ENCODE data around the gene TSPAN8.

GRCh38 chr12:71108355-71108754, 49.4 kb downstream of the TSPAN8 start:
- TF ChIP-seq CTCF (conservative IDR thresholded peaks at IDR 0.05 in 1 of 2, IDR thresholded peaks at IDR 0.05 in 1 of 2; ENCODE audit: low read depth in 1 of 2, low read length in 2 of 2) = no peak
- TF ChIP-seq EZH2 (IDR thresholded peaks at IDR 0.05; ENCODE audit: low read length, missing control alignments) = no peak
